A549 (cell line): ENCODE data around the gene GABBR2. TPM values are rescaled to one million over a fixed set of nuclear protein-coding genes. Genes with fewer than 3 reads are reported as not detected.

ENCODE experiments used
- ATAC-seq, 2 experiments: fragments of 200-7000 bp in 1 of 2; fragments of >200 bp in 1 of 2; cut with Nextera tagmentation in 1 of 2; cut with Tn5 transposase in 1 of 2; 3 replicates each; pipeline versions ENCODE4 v1.8.0 to v1.9.1; 2018 to 2020; ENCODE audit warnings: mild to moderate bottlenecking in 1 of 2, moderate library complexity in 1 of 2
- CTCF ChIA-PET: fragments of 300-600 bp; sonication (Branson Sonifier 250); formaldehyde crosslinking; extraction: SDS; loops from one replicate; lab custom pipeline; 2021; ENCODE audit warnings: antibody characterized with exemption, inconsistent platforms; lab: Yijun Ruan, JAX
- POLR2A ChIA-PET: fragments of 350-600 bp; formaldehyde crosslinking; extraction: SDS; loops from one replicate; lab custom pipeline; 2021; ENCODE audit warnings: antibody characterized with exemption, inconsistent platforms; lab: Yijun Ruan, JAX
- DNase-seq, 2 experiments: peaks; one replicate each; pipeline versions ENCODE4 v3.0.0 to v3.0.0-alpha.2; 2011 to 2016; ENCODE audit warnings: low read depth in 1 of 2, low spot score in 1 of 2
- FAIRE-seq: peaks from 2 replicates; lab custom pipeline; 2011; peaks lifted over from hg19 to GRCh38; lab: Jason Lieb, UNC
- H3K27ac ChIP-seq, 2 experiments: fragments of >200 bp; sonication (Bioruptor Twin); formaldehyde crosslinking; 3 replicates each; pipeline ENCODE4 v1.5.1; 2016 to 2017
- H3K4me1 ChIP-seq: fragments of >200 bp; sonication (Bioruptor Twin); formaldehyde crosslinking; 3 replicates; pipeline ENCODE4 v1.6.1; 2016
- H3K4me2 ChIP-seq: fragments of >200 bp; sonication (Bioruptor Twin); formaldehyde crosslinking; 3 replicates; pipeline ENCODE4 v1.6.1; 2016
- H3K4me3 ChIP-seq: fragments of >200 bp; sonication (Bioruptor Twin); formaldehyde crosslinking; 3 replicates; pipeline ENCODE4 v1.5.1; 2016
- H3K9me3 ChIP-seq: fragments of >200 bp; sonication (Bioruptor Twin); formaldehyde crosslinking; 3 replicates; pipeline ENCODE4 v1.6.1; 2016
- CBX2 ChIP-seq: fragments of 200-600 bp; sonication (generic); IDR thresholded peaks from 2 replicates; pipeline ENCODE4 v1.6.1; 2016; ENCODE audit warnings: low read depth, mild to moderate bottlenecking, borderline replicate concordance
- CBX8 ChIP-seq: fragments of 200-600 bp; sonication (generic); IDR thresholded peaks from 2 replicates; pipeline ENCODE4 v1.6.1; 2016
- CEBPB ChIP-seq, 2 experiments: fragments of >200 bp in 1 of 2; sonication (Bioruptor Twin) in 1 of 2; formaldehyde crosslinking in 1 of 2; IDR thresholded peaks; 2 replicates each; pipeline ENCODE4 v1.6.1; 2012 to 2016
- CHD4 ChIP-seq: fragments of 200-600 bp; sonication (generic); IDR thresholded peaks from 2 replicates; pipeline ENCODE4 v1.6.1; 2016; ENCODE audit warnings: antibody characterized with exemption, mild to moderate bottlenecking, borderline replicate concordance
- EHF ChIP-seq: fragments of 250-450 bp; sonication (Bioruptor Pico); IDR thresholded peaks from 2 replicates; pipeline ENCODE4 v1.5.0; 2020; ENCODE audit warnings: mild to moderate bottlenecking
- EHMT2 ChIP-seq: fragments of 200-600 bp; sonication (generic); IDR thresholded peaks from 2 replicates; pipeline ENCODE4 v1.6.1; 2016; ENCODE audit warnings: antibody characterized with exemption, low read depth, mild to moderate bottlenecking, moderate library complexity
- GATA3 ChIP-seq: IDR thresholded peaks from 2 replicates; pipeline ENCODE4 v1.6.1; 2012; ENCODE audit warnings: borderline replicate concordance
- JUNB ChIP-seq: fragments of >200 bp; sonication (Bioruptor Twin); formaldehyde crosslinking; IDR thresholded peaks from 2 replicates; pipeline ENCODE4 v1.6.1; 2016
- KDM1A ChIP-seq: fragments of 200-600 bp; sonication (generic); IDR thresholded peaks from 2 replicates; pipeline ENCODE4 v1.6.1; 2016; ENCODE audit warnings: low read depth, mild to moderate bottlenecking
- KDM5A ChIP-seq: fragments of 200-600 bp; sonication (generic); IDR thresholded peaks from 2 replicates; pipeline ENCODE4 v1.6.1; 2016; ENCODE audit warnings: antibody characterized with exemption, mild to moderate bottlenecking
- MAFK ChIP-seq: fragments of 450-650 bp; IDR thresholded peaks from 2 replicates; pipeline ENCODE4 v1.6.1; 2014; ENCODE audit not compliant: partially characterized antibody
- MAZ ChIP-seq: fragments of 150-350 bp; IDR thresholded peaks from 2 replicates; pipeline ENCODE4 v1.6.1; 2014; ENCODE audit warnings: antibody characterized with exemption, low read depth, low read length, borderline replicate concordance
- MYC ChIP-seq: IDR thresholded peaks from 2 replicates; pipeline ENCODE4 v1.6.1; 2012; ENCODE audit warnings: mild to moderate bottlenecking, inconsistent platforms, low read length, improper control_type of control experiment, borderline replicate concordance
- NFE2L2 ChIP-seq: fragments of 150-350 bp; conservative IDR thresholded peaks from 2 replicates; pipeline ENCODE4 v1.6.1; 2014; ENCODE audit warnings: low read length
- NR3C1 ChIP-seq: fragments of >200 bp; sonication (Bioruptor Twin); formaldehyde crosslinking; IDR thresholded peaks from 3 replicates; pipeline ENCODE4 v1.6.1; 2017
- PHF8 ChIP-seq: fragments of 200-600 bp; sonication (generic); IDR thresholded peaks from 2 replicates; pipeline ENCODE4 v1.6.1; 2016; ENCODE audit warnings: low read depth, mild to moderate bottlenecking, antibody characterized with exemption, moderate library complexity, borderline replicate concordance
- POLR2A ChIP-seq: IDR thresholded peaks from 2 replicates; pipeline ENCODE4 v1.6.1; 2012; ENCODE audit warnings: mild to moderate bottlenecking, low read length
- POLR2AphosphoS2 ChIP-seq: conservative IDR thresholded peaks from 2 replicates; pipeline ENCODE4 v1.6.1; 2012; ENCODE audit warnings: low read length, improper control_type of control experiment, inconsistent platforms
- RFX5 ChIP-seq: fragments of 450-650 bp; IDR thresholded peaks from 2 replicates; pipeline ENCODE4 v1.7.1; 2014; ENCODE audit warnings: antibody characterized with exemption, mild to moderate bottlenecking, moderate library complexity
- SMC3 ChIP-seq: fragments of >200 bp; sonication (Bioruptor Twin); formaldehyde crosslinking; IDR thresholded peaks from 3 replicates; pipeline ENCODE4 v1.6.1; 2018; ENCODE audit warnings: inconsistent platforms
- SREBF2 ChIP-seq: fragments of 450-650 bp; IDR thresholded peaks from 2 replicates; pipeline ENCODE4 v1.6.1; 2014; ENCODE audit warnings: mild to moderate bottlenecking, moderate library complexity
- TFCP2L1 ChIP-seq: fragments of 250-450 bp; sonication (Bioruptor Pico); IDR thresholded peaks from 2 replicates; pipeline ENCODE4 v1.5.0; 2021; ENCODE audit warnings: mild to moderate bottlenecking
- ZC3H11A ChIP-seq: fragments of 450-650 bp; IDR thresholded peaks from 2 replicates; pipeline ENCODE4 v1.6.1; 2014; ENCODE audit warnings: antibody characterized with exemption, mild to moderate bottlenecking
- ZFP36 ChIP-seq: fragments of 450-650 bp; IDR thresholded peaks from 2 replicates; pipeline ENCODE4 v1.6.1; 2014; ENCODE audit warnings: borderline replicate concordance; ENCODE audit not compliant: partially characterized antibody
- ZNF302 ChIP-seq: fragments of 250-450 bp; sonication (Bioruptor Pico); IDR thresholded peaks from 2 replicates; pipeline ENCODE4 v1.9.0; 2021; ENCODE audit warnings: inconsistent platforms, mild to moderate bottlenecking, moderate library complexity
- WGBS: methylation state at CpG from one replicate; pipeline ENCODE4 v1.1.6; 2017; ENCODE audit errors: missing lambda C conversion rate; 5-methylcytosine and 5-hydroxymethylcytosine counted together
- polyA plus RNA-seq, 4 experiments: library from polyadenylated mRNA; depleted of rRNA in 3 of 4; stranded (reverse); fragments of >200 nt; fragmentation: RNase III in 1 of 4; extraction: RNeasy Plus Mini Kit Qiagen cat#74134 plus additional on column Dnase treatment in 1 of 4; gene quantifications; 2 replicates in 3 of 4; 3 replicates in 1 of 4; pipeline ENCODE4 v1.2.3, GENCODE V29; 2011 to 2017
- TF ChIP-seq, protein P1 (sequence below): fragments of 450-650 bp; IDR thresholded peaks from 2 replicates; pipeline ENCODE4 v1.6.1; 2014; ENCODE audit warnings: antibody characterized with exemption
- TF ChIP-seq, protein P2 (sequence below): fragments of 200-600 bp; sonication (generic); IDR thresholded peaks from 2 replicates; pipeline ENCODE4 v1.6.1; 2016; ENCODE audit warnings: antibody characterized with exemption, mild to moderate bottlenecking, moderate library complexity
- TF ChIP-seq, protein P3 (sequence below): IDR thresholded peaks from 2 replicates; pipeline ENCODE4 v1.6.1; 2012; ENCODE audit warnings: low read depth, borderline replicate concordance
- TF ChIP-seq, protein P4 (sequence below): IDR thresholded peaks from 2 replicates; pipeline ENCODE4 v1.6.1; 2012

GABBR2 gene
- polyA plus RNA-seq, 2 of the 4 experiments (the other 2 are of a cell fraction) = 0.08 to 0.57 TPM

DNA sequence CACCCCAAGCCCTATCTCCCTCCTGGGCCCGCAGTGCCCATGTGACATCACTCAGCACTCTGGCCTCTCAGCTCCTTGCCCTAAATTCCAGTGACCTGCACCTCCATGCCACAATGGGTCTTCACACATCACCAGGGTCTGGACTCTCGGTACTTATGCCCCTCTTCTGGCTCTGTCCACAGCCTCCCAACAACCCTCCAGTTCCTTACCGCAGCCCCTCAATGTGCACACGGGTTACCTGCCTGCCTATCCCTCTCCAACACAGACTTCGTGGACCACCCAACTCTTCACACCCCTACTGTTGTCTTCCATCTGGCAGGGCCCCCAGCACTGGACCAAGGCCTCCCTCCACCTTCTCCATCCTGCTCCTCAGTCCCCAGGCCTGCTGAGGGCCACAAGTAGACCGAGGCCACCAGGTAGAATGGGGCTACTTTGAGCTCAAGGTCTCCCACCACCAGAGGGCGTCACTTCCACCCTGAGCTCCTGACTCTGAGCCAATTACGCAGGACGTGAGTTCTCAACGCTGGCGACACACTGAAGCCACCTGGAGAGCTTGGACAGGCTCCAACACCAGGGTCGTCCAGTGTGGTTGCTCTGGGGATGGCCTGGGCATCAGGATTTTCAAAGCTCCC is 172.1 kb downstream of the GABBR2 start:
- peak in 1 of 2 experiments; percentile 38; a peak in 2 of 6 replicates for ATAC-seq
- no peak for TF ChIP-seq SMC3
- TF ChIP-seq, protein P1, sequence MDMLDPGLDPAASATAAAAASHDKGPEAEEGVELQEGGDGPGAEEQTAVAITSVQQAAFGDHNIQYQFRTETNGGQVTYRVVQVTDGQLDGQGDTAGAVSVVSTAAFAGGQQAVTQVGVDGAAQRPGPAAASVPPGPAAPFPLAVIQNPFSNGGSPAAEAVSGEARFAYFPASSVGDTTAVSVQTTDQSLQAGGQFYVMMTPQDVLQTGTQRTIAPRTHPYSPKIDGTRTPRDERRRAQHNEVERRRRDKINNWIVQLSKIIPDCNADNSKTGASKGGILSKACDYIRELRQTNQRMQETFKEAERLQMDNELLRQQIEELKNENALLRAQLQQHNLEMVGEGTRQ = no peak
- no peak for TF ChIP-seq NFE2L2
- no peak for TF ChIP-seq CBX8
- no peak for TF ChIP-seq POLR2AphosphoS2
- no peak for TF ChIP-seq ZFP36
- no peak for TF ChIP-seq SREBF2
- TF ChIP-seq CEBPB (IDR thresholded peaks at IDR 0.05) = no peak
- TF ChIP-seq, protein P2, sequence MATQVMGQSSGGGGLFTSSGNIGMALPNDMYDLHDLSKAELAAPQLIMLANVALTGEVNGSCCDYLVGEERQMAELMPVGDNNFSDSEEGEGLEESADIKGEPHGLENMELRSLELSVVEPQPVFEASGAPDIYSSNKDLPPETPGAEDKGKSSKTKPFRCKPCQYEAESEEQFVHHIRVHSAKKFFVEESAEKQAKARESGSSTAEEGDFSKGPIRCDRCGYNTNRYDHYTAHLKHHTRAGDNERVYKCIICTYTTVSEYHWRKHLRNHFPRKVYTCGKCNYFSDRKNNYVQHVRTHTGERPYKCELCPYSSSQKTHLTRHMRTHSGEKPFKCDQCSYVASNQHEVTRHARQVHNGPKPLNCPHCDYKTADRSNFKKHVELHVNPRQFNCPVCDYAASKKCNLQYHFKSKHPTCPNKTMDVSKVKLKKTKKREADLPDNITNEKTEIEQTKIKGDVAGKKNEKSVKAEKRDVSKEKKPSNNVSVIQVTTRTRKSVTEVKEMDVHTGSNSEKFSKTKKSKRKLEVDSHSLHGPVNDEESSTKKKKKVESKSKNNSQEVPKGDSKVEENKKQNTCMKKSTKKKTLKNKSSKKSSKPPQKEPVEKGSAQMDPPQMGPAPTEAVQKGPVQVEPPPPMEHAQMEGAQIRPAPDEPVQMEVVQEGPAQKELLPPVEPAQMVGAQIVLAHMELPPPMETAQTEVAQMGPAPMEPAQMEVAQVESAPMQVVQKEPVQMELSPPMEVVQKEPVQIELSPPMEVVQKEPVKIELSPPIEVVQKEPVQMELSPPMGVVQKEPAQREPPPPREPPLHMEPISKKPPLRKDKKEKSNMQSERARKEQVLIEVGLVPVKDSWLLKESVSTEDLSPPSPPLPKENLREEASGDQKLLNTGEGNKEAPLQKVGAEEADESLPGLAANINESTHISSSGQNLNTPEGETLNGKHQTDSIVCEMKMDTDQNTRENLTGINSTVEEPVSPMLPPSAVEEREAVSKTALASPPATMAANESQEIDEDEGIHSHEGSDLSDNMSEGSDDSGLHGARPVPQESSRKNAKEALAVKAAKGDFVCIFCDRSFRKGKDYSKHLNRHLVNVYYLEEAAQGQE = no peak
- TF ChIP-seq ZNF302 (CRISPR knock-in tag) = no peak
- TF ChIP-seq MAFK = no peak
- no peak for TF ChIP-seq EHMT2
- no peak for TF ChIP-seq CBX2
- TF ChIP-seq MYC = no peak
- TF ChIP-seq MAZ = no peak
- no peak for TF ChIP-seq JUNB
- Histone ChIP-seq H3K27ac (no peak overlapping the region), H3K4me2 (no peak overlapping the region), H3K9me3 (no peaks in the 10 kb centered on the region), H3K4me1 (no peaks in the 10 kb centered on the region), H3K4me3 (no peak overlapping the region)
- DNase-seq = peak in 1 of 2 experiments; percentile 29
- ChIA-PET POLR2A (no interaction called here), CTCF (interaction anchor here (0.5 to 2.3 kb wide), 4 partner anchors 13 to 222 kb away, joined by 3 to 5 read pairs (median 4); no protein-coding TSS in a partner anchor)
- 24% methylated on average over 12 of the region's 12 CpGs for WGBS
- FAIRE-seq = no peak

DNA sequence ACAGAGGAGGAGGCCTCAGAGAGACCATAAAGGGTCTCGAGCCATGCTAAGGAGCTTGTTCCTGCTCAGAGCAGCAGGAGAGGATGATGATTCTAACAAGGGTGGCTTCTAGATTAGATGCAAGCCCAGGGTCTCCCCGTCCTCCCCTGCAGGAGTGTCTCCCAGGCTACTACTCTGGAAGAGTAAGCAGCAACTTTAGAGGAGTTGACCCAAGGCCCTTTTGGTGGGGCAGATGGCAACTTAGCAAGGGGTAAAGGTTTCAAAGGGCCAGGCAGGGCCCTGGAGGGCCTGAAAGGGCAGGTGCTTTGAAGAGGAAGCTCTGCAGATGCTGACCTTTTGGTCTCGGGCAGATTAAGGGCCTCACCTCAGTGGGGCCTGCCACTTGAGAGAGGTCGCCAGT is 174.9 kb downstream of the GABBR2 start:
- H3K27ac ChIP-seq = no peak overlapping the region
- CTCF ChIA-PET = interaction anchor here (0.7 to 1.0 kb wide), 2 partner anchors 17 to 218 kb away, joined by 4 read pairs; no protein-coding TSS in a partner anchor
- 28% methylated on average over 4 of the region's 4 CpGs for WGBS

More for the DNA sequence above, 174.9 kb downstream of the GABBR2 start:
- no peaks in the 10 kb centered on the region for H3K9me3 ChIP-seq
- no peak overlapping the region for H3K4me3 ChIP-seq
- no peaks in the 10 kb centered on the region for H3K4me1 ChIP-seq
- H3K4me2 ChIP-seq = no peak overlapping the region
- POLR2A ChIA-PET = no interaction called here
- FAIRE-seq (no peak), DNase-seq (no peak), ATAC-seq (no peak)
- TF ChIP-seq, protein P3, sequence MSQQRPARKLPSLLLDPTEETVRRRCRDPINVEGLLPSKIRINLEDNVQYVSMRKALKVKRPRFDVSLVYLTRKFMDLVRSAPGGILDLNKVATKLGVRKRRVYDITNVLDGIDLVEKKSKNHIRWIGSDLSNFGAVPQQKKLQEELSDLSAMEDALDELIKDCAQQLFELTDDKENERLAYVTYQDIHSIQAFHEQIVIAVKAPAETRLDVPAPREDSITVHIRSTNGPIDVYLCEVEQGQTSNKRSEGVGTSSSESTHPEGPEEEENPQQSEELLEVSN = no peak
- TF ChIP-seq RFX5 (no peak), SMC3 (no peak), CEBPB (IDR thresholded peaks at IDR 0.05) (no peak), KDM1A (no peak), TFCP2L1 (CRISPR knock-in tag) (no peak), CHD4 (no peak), EHF (CRISPR knock-in tag) (no peak), ZC3H11A (no peak), NR3C1 (no peak), MAFK (no peak), POLR2A (no peak), GATA3 (no peak), KDM5A (no peak), MYC (no peak), PHF8 (no peak)
- TF ChIP-seq, protein P4, sequence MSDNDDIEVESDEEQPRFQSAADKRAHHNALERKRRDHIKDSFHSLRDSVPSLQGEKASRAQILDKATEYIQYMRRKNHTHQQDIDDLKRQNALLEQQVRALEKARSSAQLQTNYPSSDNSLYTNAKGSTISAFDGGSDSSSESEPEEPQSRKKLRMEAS = no peak
